HG03039 (cell line): ENCODE data around the gene SLC66A3.

Source experiments
- ATAC-seq: cut with Tn5 transposase; IDR thresholded peaks from one replicate; pipeline ENCODE4 v1.9.1; 2021; ENCODE audit warnings: mild to moderate bottlenecking, moderate library complexity; ENCODE audit not compliant: unreplicated experiment

SLC66A3 gene

DNA sequence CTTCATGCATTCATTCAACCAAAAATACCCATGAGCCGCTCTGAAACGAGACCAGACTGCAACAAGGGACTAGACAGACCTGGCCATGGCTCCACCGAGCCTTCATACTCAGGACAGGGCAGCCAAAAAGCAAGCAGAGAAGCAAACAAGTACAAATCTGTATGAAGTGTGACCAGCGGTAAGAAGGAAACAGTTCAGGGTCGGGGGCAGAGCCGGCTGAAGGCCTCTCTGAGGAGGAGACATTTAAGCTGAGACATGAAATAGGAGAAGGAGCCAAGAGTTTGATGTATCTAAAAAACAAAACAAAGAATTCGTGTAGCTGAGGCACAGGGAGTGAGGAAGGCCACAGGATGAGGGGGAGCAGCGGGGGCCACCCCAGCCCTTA lies 21.3 kb upstream of the SLC66A3 start:
- no peak for ATAC-seq

DNA sequence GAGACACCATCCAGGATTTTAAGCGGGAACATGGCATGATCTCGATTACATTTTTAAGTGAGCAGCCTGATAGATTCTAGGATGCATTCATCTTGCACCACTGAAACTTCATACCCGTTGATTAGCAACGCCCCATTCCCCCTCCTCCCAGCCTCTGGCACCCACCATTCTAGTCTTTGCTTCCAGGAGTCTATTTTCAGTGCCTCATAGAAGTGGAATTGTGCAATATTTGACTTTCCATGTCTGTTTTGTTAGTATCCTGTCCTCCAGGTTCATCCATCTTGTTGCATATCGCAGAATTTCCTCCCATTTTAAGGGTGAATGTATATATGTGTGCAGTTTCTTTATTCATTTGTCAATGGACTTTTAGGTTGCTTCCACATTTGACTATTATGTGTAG lies 20.9 kb upstream of the SLC66A3 start:
- no peak for ATAC-seq

DNA sequence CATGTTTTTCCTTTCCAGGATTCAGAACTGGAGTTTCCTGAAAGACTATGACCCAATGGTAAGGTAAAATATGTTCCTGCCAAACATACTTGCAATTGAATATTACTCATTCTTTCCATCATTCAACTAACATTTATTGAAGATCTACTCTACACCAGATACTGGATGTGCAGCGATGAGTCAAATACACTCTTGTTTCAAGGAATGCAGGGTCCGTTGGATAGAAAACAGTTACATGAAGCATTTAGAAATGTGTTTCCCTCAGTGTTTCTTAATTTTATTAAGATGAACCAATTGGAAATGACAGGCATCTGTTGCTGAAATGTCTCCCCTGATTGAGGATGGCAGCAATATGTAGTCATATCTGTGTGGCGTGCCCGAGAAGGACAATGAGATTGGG lies 14.8 kb upstream of the SLC66A3 start:
- ATAC-seq = no peak

GRCh38 chr2:11141319-11141718 lies 13.9 kb upstream of the SLC66A3 start:
- no peak for ATAC-seq

DNA sequence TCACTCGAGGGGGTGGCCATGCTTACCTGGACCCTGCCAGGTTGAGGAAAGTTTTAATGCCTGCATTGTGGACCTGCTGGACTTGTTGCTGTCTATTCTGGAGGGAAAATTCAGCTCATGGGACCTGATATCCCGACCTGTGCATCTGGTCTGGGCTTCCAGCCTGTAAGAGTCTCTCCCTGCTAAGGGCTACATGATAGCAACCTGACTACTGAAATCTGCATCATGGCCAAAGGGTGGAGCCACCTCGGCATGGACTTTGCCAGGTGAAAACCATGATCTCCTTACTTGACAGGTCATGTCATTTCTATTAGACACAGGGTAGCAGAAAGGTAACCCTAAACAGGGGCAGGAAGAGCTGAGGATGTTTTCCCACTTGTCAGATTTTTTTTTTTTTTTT lies 12.9 kb upstream of the SLC66A3 start:
- ATAC-seq = no peak

GRCh38 chr2:11142987-11143386 lies 12.3 kb upstream of the SLC66A3 start:
- ATAC-seq = no peak

DNA sequence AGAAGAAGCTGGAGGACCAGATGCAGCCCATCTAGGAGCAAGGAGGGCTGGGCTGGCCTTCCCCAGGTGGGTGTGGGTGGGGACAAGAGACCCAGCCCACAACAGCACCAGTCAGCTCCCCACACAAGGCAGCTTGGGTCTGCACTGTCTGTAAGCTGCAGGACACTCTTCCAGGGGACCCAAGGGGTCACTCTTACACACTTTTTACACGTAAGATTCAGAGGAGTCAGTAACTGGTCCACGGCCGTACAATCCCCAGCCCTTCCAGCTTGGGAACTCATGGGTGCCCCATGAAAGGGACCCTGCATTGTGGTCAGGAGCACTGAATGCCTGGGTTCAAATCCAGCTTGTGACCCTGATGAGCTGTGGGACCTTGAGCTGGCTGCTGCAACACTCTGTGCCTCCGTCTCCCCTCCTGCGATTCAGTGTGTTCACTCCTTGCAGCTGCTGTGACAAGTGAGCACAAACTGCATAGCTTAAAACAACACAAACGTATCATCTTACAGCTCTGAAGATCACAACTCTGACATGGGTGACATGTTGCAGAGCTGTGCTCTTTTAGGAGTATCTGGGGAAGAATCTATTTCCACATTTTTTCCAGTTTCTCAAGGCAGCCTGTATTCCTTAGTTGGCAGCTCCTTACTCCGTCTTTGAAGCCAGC lies 11.1 kb upstream of the SLC66A3 start:
- no peak for ATAC-seq

DNA sequence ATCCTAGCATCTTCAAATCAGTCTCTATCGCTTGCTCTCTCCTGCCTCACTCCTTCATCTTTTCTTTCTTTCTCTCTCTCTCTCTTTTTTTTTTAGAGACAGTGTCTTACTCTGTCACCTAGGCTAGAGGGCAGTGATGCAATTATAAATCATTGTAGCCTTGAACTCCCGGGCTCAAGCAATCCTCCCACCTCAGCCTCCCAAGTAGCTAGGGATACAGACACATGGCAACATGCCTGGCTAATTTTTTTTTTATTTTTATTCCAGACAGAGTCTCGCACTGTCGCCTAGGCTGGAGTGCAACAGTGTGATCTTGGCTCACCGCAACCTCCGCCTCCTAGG lies 10.6 kb upstream of the SLC66A3 start:
- no peak for ATAC-seq

- ATAC-seq = no peak
Observed at GRCh38 chr2:11145350-11145749, 9.9 kb upstream of the SLC66A3 start.

GRCh38 chr2:11146076-11146475 lies 9.2 kb upstream of the SLC66A3 start:
- no peak for ATAC-seq

DNA sequence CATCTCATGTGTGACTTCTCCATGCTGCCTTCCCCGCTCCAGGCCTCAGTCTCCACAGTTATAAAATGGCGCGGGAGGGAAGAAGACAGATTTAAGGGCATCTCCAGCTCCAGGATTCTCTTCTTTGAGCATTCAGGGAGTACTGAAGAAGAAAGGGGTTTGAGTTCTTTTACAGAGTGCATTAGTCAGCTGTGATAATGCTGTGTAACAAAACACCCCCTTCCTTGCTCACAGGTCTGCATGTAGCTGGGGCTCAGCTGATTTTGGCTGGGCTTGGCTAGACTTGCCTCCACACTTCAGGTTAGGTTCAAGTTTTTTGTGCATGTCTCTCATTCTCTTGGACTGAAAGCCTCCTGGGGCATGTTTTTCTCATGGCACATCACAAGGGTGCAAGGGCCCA lies 8.0 kb upstream of the SLC66A3 start:
- no peak for ATAC-seq

GRCh38 chr2:11152591-11152990 lies 2.7 kb upstream of the SLC66A3 start:
- no peak for ATAC-seq

GRCh38 chr2:11154016-11154922 lies 998 bp upstream of the SLC66A3 start:
- ATAC-seq = no peak

GRCh38 chr2:11154923-11155380 lies 315 bp upstream of the SLC66A3 start:
- ATAC-seq = peak; percentile 77

DNA sequence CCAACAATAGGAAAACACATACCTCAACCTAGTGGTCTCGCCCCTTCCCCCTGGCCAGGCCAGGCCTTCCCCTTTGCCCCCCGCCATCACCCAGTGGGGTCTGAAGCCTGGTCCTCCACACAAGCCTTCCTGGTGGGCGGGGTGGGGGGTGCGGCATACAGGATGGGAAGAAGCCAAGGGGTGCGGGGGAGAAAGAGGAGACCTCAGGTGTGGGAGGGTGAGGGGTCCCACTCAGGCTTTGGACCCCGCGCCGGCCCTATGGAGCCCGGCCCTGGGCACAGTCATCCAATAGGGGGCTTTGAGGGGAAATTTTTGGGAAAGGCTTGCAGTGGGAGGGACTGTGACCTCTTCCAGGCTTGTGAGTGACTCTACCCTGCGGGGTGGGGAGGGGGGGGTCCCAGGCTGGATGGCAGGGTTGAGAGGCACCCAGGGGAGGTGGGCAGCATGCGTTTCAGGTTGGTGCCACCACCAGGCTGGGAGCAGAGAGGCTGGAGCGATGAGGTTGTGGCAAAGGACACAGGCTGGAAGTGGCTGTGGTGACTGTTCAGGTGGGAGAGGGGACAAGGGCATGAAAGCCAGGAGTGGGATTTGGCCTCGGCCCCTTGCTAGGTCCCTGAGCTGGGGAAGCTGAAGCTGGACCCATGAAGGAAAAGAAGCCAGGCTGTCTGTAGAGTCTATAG lies 1.3 kb downstream of the SLC66A3 start:
- no peak for ATAC-seq

GRCh38 chr2:11157296-11157695 lies 2.0 kb downstream of the SLC66A3 start:
- ATAC-seq = no peak

DNA sequence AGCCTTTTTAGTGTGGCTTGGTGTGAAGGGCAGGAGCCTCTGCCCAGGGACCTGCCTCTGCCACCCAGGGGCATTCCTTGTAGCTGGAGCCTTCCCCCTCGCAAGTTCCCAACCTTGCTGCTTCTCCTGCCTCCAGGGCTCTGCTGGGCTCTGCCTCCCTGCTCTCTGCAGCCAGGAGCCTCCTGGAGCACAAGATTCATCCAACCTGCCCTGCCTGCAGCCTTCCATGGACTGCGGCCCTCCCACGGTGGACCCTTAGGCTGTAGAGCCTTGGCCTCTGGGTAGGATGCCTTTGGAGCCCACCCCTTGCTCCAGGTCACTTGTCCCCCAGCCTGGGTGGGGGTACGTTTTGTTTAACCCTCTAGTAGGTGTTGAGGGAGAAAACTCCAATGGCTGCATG lies 2.5 kb downstream of the SLC66A3 start:
- no peak for ATAC-seq

GRCh38 chr2:11158916-11159573 lies 3.8 kb downstream of the SLC66A3 start:
- no peak for ATAC-seq

- ATAC-seq = no peak
Observed at GRCh38 chr2:11159574-11160170, 4.4 kb downstream of the SLC66A3 start.

DNA sequence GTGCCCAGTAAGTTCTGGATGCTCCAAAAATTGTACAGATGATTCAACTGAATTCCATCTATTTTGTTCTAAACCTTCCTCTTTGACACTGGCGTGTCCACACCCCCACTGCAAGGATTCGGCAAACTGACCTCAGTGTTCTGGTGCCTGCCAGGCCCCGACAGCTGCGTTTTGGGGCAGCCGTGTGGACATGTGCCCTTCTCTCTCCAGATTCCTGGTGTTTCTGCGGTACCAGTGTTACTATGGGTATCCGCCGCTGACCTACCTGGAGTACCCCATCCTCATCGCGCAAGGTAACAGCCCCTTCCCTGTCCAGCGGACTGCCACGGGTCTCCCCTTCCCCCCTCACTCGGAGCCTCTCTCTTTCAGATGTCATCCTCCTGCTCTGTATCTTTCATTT lies 5.0 kb downstream of the SLC66A3 start:
- ATAC-seq = no peak
